Activated CD4-positive, alpha-beta T cell treated with anti-CD3 and anti-CD28 coated beads for 4 hours (primary cell): ENCODE measurements around the gene SLC12A9.
A peak's percentile ranks its signal among the peaks of the same experiment; 100 is the strongest.

Experiments
- DNase-seq, 2 donors: peaks; one replicate each; pipeline ENCODE4 v3.0.0-alpha.2; 2020

Gene SLC12A9

DNA sequence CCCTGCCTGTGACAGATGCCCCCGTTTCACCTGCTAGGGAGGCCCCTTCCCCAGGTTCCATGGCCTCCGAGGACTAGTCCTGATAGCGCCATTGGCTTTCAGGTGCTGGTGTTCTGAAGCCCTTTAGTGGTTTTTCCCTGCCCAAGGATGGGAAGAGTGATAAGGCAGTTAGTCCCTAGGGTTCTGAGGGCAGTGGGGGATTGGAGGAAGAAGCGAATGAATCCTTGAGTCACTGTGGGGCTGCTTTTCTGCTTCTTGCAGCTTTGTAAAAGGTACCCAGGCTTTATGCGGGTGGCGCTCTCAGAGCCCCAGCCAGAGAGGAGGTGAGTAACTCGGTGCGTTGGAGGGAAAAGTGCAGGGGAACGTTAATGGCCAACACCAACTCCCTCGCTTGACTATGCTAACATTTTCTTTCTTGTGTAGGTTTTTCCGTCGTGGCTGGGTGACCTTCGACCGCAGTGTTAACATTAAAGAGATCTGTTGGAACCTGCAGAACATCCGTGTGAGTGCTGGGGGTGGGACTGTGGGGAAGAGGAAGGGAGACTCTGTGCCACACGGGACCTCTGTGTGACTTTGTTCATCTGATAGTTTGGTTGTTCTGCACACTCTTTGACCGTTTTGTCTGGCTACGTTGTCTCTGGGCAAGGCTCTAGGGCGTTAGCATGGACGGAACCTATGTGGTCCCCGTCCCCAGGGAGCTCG is 33.1 kb downstream of the SLC12A9 start:
- no peak for DNase-seq

DNA sequence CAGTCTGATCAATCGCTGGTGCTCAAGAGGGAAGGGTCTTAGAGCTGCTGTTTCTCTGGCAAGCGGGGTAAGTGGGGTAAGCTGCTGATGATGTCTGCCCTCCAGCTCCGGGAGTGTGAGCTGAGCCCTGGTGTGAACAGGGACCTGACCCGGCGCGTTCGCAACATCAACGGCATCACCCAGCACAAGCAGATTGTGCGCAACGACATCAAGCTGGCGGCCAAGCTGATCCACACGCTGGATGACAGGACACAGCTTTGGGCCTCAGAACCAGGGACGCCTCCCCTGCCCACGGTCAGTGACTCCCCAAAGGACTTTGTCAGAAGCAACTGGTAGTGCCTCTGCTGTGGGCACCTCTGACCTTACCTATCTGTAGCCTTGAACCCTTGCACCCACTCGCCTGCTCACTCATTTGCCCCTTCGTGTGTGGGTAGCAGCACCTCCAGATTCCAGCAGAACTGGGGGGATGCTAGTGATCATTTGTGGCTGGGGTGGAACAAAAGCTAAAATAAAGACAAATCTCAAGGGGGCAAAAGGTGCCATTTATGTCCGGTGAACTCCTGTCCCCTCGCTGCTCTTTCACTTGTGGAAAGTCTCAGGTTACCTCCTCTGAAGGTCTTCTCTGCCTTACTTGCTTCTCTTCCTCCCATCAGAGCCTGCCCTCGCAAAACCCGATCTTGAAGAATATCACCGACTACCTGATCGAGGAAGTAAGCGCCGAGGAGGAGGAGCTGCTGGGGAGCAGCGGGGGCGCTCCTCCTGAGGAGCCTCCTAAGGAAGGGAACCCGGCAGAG is 33.8 kb downstream of the SLC12A9 start:
- no peak for DNase-seq

DNA sequence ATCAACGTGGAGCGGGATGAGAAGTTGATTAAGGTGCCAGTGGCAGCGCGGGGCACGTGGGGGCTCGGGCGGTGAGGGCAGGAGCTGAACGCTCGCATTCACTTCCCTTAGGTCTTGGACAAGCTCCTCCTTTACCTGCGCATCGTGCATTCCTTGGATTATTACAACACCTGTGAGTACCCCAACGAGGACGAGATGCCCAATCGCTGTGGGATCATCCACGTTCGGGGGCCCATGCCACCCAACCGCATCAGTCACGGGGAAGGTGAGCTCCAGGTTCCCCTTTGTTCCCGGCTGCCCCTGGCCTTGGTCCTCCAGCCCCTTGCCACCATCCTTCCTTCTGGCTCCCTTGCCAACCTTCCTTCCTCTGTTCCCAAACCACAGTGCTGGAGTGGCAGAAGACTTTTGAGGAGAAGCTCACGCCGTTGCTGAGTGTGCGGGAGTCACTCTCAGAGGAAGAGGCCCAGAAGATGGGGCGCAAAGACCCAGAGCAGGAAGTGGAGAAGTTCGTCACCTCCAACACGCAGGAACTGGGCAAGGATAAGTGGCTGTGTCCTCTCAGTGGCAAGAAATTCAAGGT is 34.5 kb downstream of the SLC12A9 start:
- DNase-seq: no peak

DNA sequence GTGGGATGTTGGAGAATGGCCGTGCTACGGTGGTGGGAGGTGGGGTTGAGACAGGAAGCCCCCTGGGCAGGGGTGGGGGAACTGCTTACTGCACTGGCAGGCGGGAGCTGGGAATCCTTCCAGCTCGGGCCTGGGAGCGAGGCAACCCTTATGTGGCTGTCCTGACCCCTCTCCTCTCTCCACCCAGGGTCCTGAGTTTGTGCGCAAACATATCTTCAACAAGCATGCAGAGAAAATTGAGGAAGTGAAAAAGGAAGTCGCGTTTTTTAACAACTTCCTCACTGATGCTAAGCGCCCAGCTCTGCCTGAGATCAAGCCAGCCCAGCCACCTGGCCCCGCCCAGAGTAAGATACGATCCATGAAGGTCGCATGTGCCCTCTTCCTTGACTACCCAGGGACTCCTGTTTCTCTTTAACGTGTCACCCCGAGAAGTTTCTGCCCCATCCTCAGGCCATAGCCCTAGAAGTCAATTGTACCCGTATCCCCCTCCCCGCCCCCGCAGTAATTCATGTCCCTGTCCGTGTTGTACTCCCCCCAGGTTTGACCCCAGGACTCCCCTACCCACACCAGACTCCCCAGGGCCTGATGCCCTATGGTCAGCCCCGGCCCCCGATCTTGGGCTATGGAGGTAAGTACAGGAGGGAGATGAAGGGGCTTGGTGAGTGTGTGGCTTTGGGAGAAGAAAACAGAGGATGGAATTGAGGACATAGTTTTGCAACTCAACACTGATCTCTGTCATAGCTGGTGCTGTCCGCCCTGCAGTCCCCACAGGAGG is 35.2 kb downstream of the SLC12A9 start:
- DNase-seq: peak; percentile 39 to 50

DNA sequence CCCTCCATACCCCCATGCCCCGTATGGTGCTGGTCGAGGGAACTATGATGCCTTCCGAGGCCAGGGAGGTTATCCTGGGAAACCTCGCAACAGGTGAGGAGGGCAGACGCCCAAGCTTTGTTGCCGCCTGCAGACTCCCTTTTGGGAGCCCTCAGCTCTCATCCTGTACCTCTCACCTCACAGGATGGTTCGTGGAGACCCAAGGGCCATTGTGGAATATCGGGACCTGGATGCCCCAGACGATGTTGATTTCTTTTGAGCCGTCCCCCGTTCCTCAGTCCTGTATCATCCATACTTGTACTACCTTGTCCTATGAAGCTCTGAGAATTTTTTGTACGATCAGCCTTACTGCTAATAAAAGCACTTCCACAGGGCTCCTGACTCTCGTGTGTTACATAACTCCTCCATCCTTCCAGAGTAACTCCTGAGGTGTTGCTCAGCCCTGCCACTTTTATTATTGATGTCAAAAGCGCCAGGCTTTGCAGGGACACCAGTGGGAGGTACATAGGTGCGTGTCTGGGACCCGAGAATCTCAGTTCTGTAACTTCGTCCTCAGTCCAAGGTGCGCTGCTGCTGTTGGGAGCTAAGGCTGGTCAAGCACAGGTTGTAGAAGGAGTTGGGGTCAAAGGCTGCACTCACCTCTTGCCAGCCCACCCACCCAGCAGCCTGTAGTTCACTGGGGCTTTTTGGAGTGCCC is 35.9 kb downstream of the SLC12A9 start:
- no peak for DNase-seq

DNA sequence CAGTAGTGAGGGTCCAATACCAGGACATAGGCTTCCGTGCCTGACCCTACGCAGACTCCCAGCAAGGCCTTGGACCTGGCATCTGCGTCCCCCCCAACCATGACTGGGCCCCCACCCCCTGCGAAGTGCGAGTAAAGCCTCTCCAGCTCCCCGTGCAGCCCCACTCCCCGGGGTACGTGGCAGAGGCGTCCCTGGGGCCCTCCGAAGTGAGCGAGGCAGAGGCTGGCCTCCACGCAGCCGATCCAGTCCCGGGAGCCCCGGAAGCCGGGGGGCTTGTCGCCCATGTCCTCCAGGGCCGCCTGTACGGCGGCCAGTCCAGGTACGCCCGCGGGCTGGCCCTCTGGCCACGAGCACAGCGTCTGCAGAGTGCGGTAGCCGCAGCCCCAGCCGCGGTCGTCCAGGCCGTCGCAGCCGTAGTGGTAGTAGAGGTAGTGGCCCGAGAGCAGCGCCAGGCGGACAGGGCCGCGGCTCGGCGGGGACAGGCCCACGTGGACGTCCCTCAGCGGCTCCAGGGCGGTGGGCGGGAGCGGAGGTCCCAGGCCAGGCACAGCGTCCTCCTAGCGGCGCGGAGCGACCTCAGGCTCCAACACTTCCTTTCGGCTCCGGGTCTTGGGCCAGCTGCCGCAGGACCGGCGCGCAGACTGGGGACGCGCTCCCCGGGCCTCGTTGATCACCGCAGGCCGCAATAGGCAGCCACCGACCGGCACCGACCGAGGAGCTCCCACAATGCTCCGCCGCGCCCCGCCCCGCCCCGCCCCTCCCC is 36.7 kb downstream of the SLC12A9 start, which contains the start of gene UFSP1:
Gene UFSP1, minus strand, starts transcription at position 728 of the 763 bp plus-strand sequence. Its CDS starts 444 bp downstream, at position 284.
- DNase-seq: no peak

DNA sequence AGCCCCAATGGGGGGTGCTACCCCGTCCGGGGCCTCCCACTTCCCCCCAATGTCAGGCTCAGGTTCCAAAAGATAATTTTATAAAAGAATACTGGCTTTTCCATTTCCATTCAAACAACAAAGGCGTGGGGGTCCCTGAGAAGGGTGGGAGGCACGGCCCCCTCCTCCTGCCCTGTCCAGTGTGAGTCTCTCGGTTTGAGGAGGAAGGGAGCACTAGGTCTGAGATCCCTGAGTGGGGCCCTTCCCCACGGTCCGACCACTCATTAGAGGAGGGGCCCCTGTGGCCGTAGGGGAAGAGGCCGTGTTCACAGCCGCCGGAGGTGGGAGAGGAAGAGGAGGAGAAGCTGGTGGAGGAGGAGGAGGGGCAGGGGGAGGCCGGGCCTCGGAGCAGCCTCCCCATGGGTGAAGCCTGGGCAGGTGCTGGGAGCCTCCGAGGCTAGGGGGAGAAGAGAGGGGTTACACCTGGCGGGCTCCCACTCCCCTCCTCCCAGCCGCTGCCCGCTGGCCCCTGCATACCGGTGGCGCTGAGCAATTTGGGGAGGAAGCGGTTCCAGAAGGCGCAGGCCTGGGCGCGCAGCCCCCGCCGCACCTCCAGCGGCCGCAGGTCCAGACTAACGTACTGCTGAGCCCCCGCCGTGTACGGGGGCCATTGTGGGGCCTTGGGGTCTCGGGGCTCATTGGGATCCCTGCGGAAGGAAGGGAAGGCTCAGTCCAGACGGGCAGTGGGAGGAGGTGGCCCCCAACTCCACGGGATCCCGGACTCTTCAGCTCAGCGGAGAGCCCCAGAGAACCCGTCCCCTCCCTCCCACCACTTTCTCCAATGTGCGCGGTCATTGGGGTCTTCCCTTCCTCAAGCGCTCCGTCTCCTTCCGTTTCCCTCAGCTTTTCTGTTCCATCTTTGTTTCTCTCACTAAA is 38.4 kb downstream of the SLC12A9 start:
- no peak for DNase-seq

DNA sequence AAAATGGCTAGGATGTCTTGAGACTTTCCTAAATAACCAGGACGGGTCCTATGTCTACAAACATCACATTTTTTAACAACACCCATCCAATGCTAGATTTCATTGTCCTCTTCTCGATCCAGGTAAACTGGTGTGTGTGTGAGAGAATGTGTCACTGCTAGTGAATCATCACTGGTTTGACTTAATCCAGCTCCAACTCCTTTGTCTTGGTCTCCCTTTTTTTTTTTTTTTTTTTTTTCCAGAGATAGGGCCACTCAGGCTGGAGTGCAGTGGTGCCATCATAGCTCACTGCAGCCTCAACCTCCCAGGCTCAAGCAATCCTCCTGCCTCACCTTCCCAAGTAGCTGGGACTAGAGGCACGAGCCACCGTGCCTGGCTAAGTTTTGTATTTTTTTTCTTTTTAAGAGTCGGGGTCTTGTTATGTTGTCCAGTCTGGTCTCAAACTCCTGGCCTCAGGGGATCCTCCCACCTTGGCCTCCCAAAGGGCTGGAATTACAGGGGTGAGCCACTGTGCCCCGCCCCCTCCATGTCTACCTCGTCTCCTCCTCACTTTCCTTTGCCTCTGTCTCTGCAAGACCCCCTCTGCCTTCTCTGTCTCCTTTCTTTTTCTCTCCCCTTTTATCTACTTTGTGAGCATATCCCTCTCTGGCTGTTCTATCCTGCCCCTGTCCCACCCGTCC is 39.2 kb downstream of the SLC12A9 start:
- no peak for DNase-seq

DNA sequence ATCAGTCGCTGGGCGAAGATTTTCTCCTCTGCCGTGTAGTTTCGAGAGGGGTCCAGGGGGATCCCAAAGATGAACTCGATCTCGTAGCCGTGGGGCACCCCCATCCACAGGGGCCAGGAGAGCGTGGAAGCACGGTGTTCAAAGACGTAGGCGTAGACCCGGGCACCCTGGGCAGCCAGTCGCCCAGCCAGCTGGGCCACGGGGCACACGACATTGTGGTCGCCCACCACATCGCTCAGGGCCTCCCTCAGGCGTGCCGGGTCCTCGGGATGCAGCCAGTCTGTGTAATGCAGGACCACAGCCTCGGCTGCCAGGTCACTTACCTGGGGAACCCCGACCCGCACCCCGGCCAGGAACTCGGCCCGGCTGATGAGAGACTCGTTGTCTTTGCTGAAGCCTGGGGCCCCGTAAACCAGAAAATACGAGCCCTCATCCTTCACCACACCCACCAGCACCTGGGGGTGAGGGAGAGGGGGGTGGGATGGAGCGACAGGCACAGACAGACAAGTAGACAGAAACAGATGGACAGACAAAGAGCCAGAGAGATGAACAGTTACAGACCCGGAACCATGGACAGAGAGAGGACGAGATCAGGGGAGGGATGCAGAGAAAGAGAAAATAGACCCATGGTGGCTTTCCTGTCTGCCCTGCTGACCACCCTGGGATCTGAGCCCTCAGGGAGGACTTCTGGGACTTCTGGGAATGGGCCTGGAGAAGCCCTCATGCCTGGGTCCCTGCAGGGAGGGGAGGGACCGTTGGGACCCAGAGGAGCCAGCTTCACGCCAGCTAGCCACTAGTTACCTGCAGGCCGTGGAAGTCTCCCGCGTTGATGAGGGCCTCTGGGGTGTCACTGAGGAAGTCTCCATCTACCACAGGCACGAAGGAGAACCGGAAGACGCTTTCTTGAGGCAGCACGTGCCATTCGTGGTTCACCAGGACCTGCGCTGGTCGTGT is 40.1 kb downstream of the SLC12A9 start:
- no peak for DNase-seq

DNA sequence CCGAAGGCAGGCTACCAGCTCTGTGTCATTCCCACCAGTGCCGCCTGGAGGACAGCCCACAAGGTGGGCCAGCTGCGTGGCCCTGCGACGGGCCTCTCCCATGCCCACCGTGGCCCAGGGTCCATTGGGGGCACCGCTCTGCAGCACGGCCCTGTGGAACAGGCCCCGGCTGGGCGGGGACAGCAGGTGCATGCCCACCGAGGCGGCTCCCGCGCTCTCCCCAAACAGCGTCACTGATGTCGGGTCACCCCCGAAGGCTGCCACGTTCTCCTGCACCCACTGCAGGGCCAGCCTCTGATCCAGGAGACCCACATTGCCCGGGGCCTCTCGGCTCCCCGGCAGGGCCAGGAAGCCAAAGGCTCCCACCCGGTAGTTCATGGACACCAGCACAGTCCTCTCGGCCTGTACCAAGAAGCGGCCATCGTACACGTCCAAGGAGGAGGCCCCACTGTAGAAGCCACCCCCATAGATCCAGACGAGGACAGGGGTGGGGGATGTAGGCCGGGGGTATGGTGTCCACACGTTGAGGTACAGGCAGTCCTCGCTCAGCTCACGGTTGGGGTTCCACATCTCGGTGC is 40.9 kb downstream of the SLC12A9 start:
- no peak for DNase-seq

DNA sequence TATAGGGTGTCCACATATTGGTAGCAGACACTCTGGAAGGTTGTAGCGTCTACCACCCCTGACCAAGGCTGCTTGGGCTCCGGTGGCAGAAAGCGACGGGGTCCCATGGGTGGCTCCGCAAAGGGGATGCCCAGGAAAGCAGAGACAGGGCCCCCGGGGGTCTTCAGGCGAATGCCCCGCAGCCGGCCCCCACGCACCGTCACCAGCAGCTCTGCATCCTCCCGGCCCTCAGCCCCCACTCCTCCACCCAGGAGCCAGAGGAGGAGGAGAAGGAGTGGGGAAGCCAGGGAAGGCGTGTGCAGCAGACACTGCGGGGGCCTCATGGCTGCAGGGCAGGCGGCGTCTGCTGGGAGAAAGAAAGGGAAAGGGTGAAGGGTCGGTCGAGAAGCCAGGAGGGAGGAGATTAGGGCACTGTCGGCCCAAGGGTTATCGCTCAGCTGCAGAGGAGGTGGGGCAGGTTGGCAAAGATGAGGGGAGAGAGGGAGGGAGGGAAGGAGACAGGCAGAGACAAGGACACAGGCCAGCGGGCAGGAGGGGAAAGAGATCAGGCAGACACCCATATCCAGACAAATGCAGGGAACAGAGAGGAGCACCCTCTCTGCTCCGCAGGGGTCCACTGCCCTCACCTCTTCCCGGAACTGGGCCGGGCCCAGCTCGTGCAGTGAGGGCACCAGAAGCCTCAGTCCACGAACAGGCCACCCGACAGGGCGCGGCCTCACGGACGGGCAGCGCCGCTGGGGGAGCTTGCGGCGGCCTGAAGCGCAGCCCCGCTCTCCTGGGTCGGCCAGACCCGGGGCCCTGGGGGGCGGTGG is 41.6 kb downstream of the SLC12A9 start:
- DNase-seq: no peak

DNA sequence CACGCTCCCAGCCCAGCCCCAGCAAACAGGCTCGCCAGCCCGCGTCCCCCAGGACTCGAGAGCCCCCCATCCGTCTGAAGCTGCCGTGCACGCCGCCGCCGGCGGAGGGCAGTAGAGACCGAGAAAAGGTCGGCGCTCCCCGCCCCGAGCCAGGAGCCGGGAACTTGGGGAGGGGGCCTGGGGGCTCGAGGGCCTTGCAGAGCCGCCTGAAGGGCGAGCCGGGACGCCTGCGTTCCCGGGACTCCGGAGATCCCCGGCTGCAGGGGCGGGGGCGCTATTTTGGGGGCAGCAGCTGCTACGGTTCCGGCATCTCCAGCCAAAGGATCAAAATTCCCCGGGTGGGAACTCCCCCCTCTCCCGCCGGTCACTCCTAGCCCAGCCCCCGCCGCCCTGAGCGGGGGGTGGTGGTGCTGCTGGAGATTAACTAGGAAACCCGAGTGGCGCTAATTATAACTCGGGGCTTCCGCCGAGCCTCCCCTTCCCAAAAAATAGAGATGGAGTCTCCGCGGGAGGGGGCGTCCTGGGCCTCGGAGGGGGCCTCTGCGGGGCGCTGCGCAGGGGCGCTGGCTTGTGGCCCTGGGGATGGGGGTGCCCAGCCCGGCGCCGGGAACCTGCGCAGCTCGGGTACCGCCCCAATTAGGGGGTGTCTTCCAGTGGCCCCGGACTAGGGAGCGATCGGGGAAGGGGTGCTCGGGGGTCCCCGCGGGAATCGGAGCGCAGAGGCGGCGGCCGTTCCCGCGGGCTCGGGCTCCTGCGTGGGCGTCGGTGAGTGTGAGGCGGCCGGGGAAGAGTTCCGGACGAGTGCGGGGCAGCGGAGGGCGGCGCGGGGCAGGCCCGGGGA is 42.6 kb downstream of the SLC12A9 start:
- peak; percentile 44 to 58 for DNase-seq

DNA sequence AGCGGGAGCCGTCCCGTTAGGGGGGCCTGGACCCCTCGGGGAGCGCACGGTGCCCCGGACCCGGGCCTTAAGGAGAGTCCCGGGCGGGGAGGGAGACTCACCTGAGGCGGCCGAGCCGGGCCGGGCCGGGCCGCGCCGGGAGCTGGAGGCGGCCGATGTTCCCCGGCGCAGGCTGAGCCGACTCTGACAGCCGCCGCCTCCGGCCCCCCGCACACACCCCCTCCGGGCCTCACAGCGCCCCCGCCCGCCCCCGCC is 43.1 kb downstream of the SLC12A9 start, which contains the start of gene ACHE:
Gene ACHE, minus strand, starts transcription at position 188 of the 255 bp plus-strand sequence. CDS start 1,656 bp downstream, outside the sequence.
- no peak for DNase-seq

DNA sequence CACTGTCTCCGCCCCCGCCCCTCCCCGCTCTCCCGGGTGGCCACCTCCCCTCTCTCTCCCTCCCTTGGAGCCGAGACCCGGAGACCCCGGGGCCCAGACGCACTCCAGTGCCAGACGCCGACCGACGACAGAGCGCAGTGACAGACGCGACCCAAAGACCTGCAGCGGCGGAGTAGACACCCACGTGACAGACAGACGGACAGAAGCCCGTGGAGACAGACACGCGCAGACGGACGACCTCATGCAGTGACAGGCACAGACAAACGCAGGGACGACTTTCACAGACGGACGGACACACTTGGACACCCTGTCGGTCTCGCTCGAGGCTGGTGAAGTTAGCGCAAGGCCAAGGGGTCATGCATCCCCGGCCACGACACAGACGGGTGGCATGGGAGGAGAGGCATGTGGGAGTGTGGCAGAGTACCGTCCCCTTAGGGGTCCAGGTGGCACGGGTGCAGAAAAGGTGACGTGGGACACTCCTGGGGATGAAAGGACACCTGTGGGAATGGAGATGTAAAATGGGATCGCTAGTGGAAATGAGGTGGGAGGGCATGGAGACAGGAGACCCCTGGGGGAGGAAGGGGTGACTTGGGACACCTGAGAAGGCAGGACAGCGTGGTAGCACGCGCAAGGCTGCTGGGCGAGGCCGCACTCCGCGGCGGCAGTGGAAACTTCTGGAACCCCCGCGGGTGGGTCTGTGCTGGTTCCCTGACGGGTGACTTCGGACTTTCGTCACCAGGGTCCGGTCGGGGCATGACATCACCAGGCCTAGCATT is 43.6 kb downstream of the SLC12A9 start:
- no peak for DNase-seq

DNA sequence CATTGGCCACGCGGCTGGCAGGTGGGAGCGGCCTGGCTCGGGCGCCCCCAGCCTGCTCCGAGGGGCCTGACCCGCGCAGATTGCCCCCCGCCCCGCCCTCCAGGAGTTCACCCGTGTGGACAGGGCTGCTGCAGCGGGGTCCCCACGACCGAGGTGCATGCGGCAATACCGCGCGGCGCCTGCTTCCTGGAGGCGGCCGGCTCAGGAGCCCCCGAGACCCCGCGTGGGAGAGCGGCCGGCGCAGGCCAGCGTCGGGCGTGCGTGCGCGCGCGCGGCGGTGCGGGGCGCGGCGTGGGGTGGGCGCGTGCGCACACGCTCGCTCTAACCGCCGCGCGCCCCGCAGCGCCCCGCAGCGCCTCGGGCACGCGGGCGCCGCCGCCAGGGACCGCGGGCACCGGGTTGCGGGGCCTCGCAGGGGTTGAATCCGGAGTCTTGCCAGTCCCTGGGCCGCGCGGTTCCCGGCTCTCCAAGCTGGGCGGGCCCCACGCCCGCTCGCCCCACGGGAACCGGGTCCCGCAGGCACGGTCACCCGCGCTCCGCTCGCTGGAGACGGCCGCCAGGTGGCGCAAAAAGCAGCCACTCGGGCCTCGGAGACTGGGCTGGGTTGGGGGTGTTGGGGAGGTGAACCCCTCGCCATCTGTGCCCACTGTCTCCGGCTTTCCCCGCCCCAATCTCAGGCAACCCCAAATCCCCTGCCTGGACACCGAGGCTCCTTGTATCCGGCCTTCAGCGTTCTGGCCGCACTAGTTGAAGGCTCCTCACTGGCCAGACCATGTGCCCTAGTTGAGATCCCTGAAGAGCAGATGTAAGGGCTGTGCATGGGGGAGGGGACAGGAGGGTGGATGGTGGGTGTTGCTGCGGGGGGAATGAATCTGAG is 44.5 kb downstream of the SLC12A9 start:
- DNase-seq: peak in 1 of 2 donors; percentile 45
